K562 (cell line): Measurements from ENCODE around the gene EML3. TPM values are rescaled to one million over a fixed set of nuclear protein-coding genes. Genes with fewer than 3 reads are reported as not detected.

Source experiments
- CXXC5 ChIP-seq: fragments of 250-450 bp; sonication (Bioruptor Pico); IDR thresholded peaks from 2 replicates; pipeline ENCODE4 v1.8.0; 2022; ENCODE audit warnings: inconsistent platforms, mild to moderate bottlenecking, moderate library complexity
- HMGN3 ChIP-seq: IDR thresholded peaks from 2 replicates; pipeline ENCODE4 v1.6.1; 2011; ENCODE audit warnings: borderline replicate concordance, low read depth, mild to moderate bottlenecking, mixed read lengths, low read length; ENCODE audit not compliant: insufficient read length; ENCODE audit errors: extremely low read depth
- HNRNPUL1 ChIP-seq: fragments of 200-400 bp; formaldehyde crosslinking; IDR thresholded peaks from 2 replicates; pipeline ENCODE4 v1.6.1; 2017; ENCODE audit warnings: low read length
- KLF10 ChIP-seq: fragments of 250-450 bp; sonication (Bioruptor Pico); IDR thresholded peaks from 2 replicates; pipeline ENCODE4 v1.6.1; 2021; ENCODE audit warnings: matching md5 sums
- L3MBTL2 ChIP-seq: fragments of 450-650 bp; IDR thresholded peaks from 2 replicates; pipeline ENCODE4 v1.6.1; 2016; ENCODE audit warnings: mild to moderate bottlenecking, moderate library complexity
- MXI1 ChIP-seq: IDR thresholded peaks from 2 replicates; pipeline ENCODE4 v1.6.1; 2011; ENCODE audit warnings: low read depth, mild to moderate bottlenecking, improper control_type of control experiment, low read length
- MYNN ChIP-seq, 2 experiments: sonication (generic); formaldehyde crosslinking in 1 of 2; IDR thresholded peaks; 2 replicates each; pipeline versions ENCODE4 v1.5.0 to v1.6.1; 2016 to 2020; ENCODE audit warnings: antibody characterized with exemption in 1 of 2, missing genetic modification reagents in 1 of 2
- POLR2AphosphoS2 ChIP-seq: IDR thresholded peaks from 2 replicates; pipeline ENCODE4 v1.6.1; 2012; ENCODE audit warnings: low read length, improper control_type of control experiment
- RFX1 ChIP-seq: fragments of 450-650 bp; IDR thresholded peaks from 2 replicates; pipeline ENCODE4 v1.6.1; 2016; ENCODE audit warnings: mild to moderate bottlenecking, moderate library complexity
- RNF2 ChIP-seq: sonication (generic); IDR thresholded peaks from 2 replicates; pipeline ENCODE4 v1.6.1; 2016
- TEAD1 ChIP-seq, 2 experiments: fragments of 450-650 bp in 1 of 2; sonication (generic) in 1 of 2; formaldehyde crosslinking; IDR thresholded peaks; 2 replicates each; pipeline versions ENCODE4 v1.4.0 to v1.8.0; 2020 to 2022; ENCODE audit warnings: mild to moderate bottlenecking in 2 of 2, missing genetic modification reagents in 1 of 2
- VEZF1 ChIP-seq: fragments of 200-800 bp; sonication (Bioruptor generic); IDR thresholded peaks from 2 replicates; pipeline ENCODE4 v1.6.1; 2017; ENCODE audit warnings: missing genetic modification characterization, missing compliant biosample characterization
- ZBTB11 ChIP-seq, 3 experiments: fragments of 200-800 bp in 1 of 3; fragments of 250-450 bp in 1 of 3; fragments of 450-650 bp in 1 of 3; sonication (Bioruptor Pico) in 1 of 3; sonication (Bioruptor generic) in 1 of 3; formaldehyde crosslinking in 1 of 3; IDR thresholded peaks; 2 replicates each; pipeline versions ENCODE4 v1.6.1 to v1.8.0; 2016 to 2022; ENCODE audit warnings: mild to moderate bottlenecking in 2 of 3, missing genetic modification characterization in 2 of 3, missing compliant biosample characterization in 1 of 3, moderate library complexity in 1 of 3
- ZFPM2 ChIP-seq: fragments of 250-450 bp; sonication (Bioruptor Pico); IDR thresholded peaks from 2 replicates; pipeline ENCODE4 v1.5.1; 2022; ENCODE audit warnings: mild to moderate bottlenecking
- ZFX ChIP-seq: sonication (generic); formaldehyde crosslinking; IDR thresholded peaks from 2 replicates; pipeline ENCODE4 v1.8.0; 2022; ENCODE audit warnings: mild to moderate bottlenecking, missing genetic modification reagents, moderate library complexity
- ZNF12 ChIP-seq: sonication (generic); formaldehyde crosslinking; IDR thresholded peaks from 2 replicates; pipeline ENCODE4 v1.4.0; 2020; ENCODE audit warnings: mild to moderate bottlenecking, missing genetic modification reagents
- polyA plus RNA-seq, 8 experiments: library from polyadenylated mRNA; depleted of rRNA in 4 of 8; stranded (reverse) in 5 of 8; unstranded in 3 of 8; fragments of >200 nt; fragmentation: Nextera tagmentation in 2 of 8; fragmentation: Illumina TruSeq in 1 of 8; extraction: Ambion mirVana in 2 of 8; extraction: Trizol in 1 of 8; gene quantifications; 2 replicates each; pipeline versions ENCODE4 v1.2.1 to v1.2.3, GENCODE V29; 2011 to 2014; ENCODE audit warnings: inconsistent platforms in 1 of 8, missing spikeins in 1 of 8
- total RNA-seq, 7 experiments: library from RNA; depleted of rRNA in 6 of 7; stranded (reverse); fragments of >200 nt in 6 of 7; fragmentation: Illumina TruSeq in 2 of 7; extraction: Trizol in 2 of 7; gene quantifications; 2 replicates each; pipeline versions ENCODE4 v1.2.1 to v1.2.3, GENCODE V29; 2011 to 2021; ENCODE audit warnings: low replicate concordance in 1 of 7
- TF ChIP-seq, protein P1 (sequence below), 2 experiments: IDR thresholded peaks; 2 replicates each; pipeline ENCODE4 v1.6.1; 2012; ENCODE audit warnings: improper control_type of control experiment in 2 of 2, low read depth in 2 of 2, low read length in 2 of 2, borderline replicate concordance in 1 of 2
- TF ChIP-seq, protein P2 (sequence below): fragments of 450-650 bp; formaldehyde crosslinking; IDR thresholded peaks from 2 replicates; pipeline ENCODE4 v1.4.0; 2020; ENCODE audit warnings: mild to moderate bottlenecking, moderate library complexity

EML3 gene
- total and polyA plus RNA-seq, 9 of the 15 experiments (the other 6 are each of a cell fraction or from before 2014, with no cell fraction given), result 0.32 to 90.5 (median 26.4) TPM

DNA sequence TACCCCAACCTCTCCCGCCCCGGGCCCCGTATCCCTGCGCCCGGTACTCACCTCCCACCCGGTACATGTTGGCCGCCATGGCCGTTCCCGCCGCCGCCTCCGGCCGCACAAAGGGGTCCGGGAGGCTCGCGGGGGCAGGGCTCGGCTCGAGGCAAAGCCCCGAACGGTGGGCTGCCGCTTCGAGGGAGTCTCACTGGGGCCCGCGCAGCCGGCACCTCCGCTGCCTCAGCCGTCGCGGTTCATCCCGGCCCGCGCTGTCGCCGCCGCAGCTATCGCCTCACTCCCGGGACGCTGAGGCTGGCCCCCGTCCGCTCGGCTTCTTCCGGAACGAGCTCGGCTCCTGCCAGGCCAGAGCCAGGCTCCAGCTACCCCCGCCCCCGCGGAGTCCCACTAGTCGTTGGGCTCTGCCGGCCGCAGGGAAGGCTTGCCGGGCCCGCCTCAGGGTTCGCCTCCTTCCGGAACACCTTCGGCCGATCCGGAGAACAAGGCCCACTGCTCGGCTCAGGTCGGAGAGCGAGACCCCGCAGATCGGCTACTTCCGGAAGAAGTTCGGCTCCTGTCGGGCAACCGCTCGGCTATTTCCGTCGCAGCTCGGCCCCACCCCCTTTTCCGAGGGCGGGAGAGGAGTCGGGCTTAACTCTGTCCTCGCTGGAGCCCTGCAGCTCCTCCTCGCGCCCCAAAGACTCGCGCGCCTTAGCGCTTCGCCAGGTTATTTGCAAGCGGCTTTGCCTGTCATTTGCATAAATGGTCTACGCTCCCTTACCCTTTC lies 11.0 kb downstream of the EML3 start, which contains the start of gene MTA2 (continued):
- TF ChIP-seq, protein P1, sequence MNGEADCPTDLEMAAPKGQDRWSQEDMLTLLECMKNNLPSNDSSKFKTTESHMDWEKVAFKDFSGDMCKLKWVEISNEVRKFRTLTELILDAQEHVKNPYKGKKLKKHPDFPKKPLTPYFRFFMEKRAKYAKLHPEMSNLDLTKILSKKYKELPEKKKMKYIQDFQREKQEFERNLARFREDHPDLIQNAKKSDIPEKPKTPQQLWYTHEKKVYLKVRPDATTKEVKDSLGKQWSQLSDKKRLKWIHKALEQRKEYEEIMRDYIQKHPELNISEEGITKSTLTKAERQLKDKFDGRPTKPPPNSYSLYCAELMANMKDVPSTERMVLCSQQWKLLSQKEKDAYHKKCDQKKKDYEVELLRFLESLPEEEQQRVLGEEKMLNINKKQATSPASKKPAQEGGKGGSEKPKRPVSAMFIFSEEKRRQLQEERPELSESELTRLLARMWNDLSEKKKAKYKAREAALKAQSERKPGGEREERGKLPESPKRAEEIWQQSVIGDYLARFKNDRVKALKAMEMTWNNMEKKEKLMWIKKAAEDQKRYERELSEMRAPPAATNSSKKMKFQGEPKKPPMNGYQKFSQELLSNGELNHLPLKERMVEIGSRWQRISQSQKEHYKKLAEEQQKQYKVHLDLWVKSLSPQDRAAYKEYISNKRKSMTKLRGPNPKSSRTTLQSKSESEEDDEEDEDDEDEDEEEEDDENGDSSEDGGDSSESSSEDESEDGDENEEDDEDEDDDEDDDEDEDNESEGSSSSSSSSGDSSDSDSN (IDR thresholded peaks at IDR 0.05; ENCODE audit: borderline replicate concordance in 1 of 2, low read depth in 2 of 2, low read length in 2 of 2), result peak; percentile 89 to 97; a peak in 3 of 4 replicates
- TF ChIP-seq ZBTB11 (CRISPR knock-in tag; IDR thresholded peaks at IDR 0.05) (peak in 1 of 3 experiments; percentile 70; a peak in 2 of 6 replicates), RNF2 (peak; percentile 57; the same call in 1 of the 2 replicates), ZFX (CRISPR knock-in tag) (peak; percentile 85), HMGN3 (peak; percentile 63), ZNF12 (CRISPR knock-in tag) (peak; percentile 87), MYNN (IDR thresholded peaks at IDR 0.05) (0 out of 2 replicates have a peak, but pooled peaks have one; percentile 12), MYNN (CRISPR knock-in tag; IDR thresholded peaks at IDR 0.05) (no peak), TEAD1 (CRISPR knock-in tag; IDR thresholded peaks at IDR 0.05) (0 out of 4 replicates have a peak, but pooled peaks of 1 of the 2 experiments have one; percentile 39), HNRNPUL1 (no peak), VEZF1 (CRISPR knock-in tag) (peak; percentile 28; the same call in 1 of the 2 replicates), RFX1 (no peak), MXI1 (no peak), L3MBTL2 (peak; percentile 1; the same call in 1 of the 2 replicates), KLF10 (CRISPR knock-in tag) (no peak), POLR2AphosphoS2 (peak; percentile 96), CXXC5 (peak; percentile 5; the same call in 1 of the 2 replicates), ZFPM2 (CRISPR knock-in tag) (no peak)
- TF ChIP-seq, protein P2, sequence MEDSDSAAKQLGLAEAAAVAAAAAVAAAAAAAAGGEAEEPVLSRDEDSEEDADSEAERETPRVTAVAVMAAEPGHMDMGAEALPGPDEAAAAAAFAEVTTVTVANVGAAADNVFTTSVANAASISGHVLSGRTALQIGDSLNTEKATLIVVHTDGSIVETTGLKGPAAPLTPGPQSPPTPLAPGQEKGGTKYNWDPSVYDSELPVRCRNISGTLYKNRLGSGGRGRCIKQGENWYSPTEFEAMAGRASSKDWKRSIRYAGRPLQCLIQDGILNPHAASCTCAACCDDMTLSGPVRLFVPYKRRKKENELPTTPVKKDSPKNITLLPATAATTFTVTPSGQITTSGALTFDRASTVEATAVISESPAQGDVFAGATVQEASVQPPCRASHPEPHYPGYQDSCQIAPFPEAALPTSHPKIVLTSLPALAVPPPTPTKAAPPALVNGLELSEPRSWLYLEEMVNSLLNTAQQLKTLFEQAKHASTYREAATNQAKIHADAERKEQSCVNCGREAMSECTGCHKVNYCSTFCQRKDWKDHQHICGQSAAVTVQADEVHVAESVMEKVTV (CRISPR knock-in tag), result peak; percentile 100
